ENCODE measurements around the gene GABRG3. TPM values are rescaled to one million over a fixed set of nuclear protein-coding genes. Genes with fewer than 3 reads are reported as not detected.

GABRG3 gene
- total RNA-seq, 1 donor from 2014 or later, result not detected

DNA sequence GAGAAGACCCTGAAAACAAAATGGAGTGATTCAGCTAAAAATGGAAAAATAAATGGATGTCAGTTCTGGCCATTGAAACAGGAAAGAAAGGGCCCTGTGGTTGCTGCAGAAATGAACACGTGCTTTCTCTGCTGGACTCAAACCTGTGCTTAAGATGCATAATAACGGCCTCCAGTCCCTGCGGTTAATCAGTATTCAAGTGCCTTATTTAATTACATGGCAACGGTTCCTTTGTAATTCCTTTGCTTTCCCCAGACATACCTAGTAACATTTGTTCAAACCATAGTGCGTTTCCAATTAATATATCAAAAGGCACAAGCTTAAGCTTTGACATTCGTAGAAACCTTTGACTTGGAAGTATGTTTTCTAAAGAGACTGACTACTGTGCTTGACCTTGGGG is 428.3 kb downstream of the GABRG3 start:
- intact Hi-C loops (cut with micrococcal nuclease), result no loop called here

DNA sequence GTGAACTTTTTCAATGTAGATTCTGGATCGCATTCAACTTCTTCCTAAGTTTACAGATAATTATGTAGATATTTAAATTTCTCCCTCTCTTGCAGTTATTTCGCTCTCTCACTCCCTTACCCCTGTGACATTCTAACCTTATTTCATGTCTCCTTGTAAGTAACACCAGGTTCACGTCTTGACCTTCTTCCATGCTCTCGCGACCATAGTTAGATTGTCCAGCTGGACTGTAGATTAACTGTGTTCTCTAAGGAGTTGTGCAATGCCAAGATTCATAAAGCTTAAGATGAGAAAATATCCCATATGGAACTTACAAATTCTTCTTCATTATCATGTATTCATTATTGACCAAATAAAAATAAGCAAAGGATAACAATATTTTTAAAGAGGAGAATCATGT is 430.5 kb downstream of the GABRG3 start:
- intact Hi-C loops (cut with micrococcal nuclease), result no loop called here

DNA sequence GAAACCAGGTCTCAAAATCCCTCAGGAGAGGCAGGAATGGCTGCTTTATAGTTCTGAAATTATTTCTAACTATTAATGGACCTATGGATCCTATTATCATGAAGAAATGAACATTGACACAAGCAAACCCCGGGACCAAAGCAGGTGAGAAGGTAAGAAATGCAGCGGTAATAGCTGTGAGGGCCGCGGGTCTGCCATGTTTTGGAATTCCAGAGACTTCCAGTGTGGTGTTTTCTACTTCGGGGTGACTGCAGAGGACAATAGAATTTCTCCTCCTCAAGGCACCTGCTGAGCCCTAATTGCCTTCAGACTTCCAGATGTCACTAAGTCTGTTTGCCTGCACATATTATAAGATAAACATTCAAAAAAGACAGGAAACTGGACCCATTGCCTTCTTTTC is 437.4 kb downstream of the GABRG3 start:
- intact Hi-C loops (cut with micrococcal nuclease), result no loop called here

DNA sequence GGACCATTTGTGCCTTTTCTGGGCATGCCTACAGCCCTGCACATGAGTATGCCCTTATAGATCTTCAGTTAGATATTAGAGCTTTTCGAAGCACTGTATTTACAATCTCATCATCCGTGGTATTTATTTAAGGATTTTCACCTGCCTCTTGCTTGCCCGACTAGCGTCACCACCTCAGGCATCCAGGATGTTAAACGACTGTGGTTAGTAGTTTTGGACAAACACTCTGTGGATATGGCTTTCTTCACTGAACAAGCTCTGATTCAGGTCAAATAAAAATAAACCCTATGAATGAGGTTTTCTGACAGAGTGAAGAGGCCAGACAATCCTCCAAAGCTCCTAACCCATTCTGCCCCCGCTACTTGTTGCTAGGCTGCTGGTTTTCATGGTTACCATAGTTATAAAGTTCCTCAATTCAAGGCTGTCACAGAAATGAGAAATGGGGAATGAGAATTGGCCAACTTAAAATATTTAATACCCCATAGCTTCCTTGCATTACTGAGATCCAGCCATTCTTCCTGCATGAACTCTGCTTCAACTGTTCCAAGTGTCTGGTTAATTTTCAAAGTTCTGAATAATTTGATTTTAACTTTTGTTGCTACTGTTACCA is 440.1 kb downstream of the GABRG3 start:
- intact Hi-C loops (cut with micrococcal nuclease), result no loop called here

DNA sequence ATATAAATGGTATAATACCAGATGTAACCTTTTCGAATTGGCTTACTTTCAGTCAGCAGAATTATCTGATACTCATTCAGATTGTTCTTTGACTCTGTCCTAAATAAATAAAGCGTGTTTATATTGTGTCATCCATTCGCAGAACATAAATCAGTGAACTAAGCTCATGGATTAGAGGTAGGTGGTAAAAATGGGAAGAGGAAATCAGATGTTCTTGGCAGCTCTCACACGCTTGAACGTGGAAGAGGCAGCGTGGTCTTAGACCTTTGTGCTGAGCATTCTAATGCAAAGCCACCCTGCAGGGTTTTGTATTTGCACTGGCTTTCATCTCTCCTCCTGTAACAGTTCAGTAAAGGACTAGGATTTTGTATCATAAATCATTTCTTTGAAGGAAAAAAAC is 441.4 kb downstream of the GABRG3 start:
- intact Hi-C loops (cut with micrococcal nuclease), result no loop called here

DNA sequence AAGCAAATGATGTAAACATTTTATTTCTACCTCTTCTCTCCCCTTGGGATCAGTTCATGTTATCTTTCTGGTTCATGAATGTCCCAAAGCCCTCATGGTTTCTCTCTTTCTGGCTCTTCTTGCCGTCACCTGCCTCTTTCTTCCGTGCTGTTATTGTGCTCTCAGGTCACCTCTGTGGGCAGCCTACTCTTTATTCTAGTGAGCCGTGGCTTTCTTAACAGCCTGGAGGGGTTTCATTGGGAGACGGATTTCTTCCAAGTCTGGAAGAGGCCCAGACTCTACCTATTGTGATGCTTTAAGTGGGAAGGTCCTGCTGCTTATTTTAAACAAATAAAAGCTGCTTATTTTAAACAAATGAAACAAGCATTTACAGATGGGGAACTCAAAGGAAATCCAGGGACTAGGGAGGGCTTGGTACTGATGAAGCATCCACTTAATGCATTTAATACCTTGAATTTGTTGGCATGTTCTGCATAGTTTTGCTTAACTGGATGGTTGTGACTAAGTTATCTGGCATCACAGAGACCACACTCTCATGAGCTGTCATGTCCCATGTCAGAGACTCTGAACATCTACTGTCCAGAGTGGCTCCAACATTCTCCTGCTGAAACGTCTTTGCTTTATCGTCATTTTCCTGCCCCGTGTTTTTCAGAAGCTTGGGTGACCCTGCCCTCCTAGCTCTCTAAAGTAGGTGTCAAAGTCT is 443.3 kb downstream of the GABRG3 start:
- intact Hi-C loops (cut with micrococcal nuclease), result no loop called here

DNA sequence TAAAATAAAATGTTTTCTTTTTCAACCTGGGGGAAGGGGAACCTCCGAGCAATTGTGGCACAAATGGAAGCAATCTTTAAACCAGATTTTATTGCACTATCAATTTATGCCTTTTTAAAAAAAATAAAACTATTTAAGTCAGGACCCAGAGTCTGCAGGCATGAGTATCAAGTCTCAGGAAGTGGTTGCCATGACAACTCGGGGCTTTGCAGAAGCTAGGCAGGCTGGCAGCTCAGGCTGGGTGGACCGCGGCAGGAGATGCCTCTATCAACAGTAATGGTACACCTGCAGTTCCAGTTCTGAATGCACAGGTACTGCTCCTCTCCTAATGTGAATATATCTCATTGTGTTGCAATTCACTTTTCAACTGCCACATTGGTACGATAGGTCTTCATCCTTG is 447.7 kb downstream of the GABRG3 start:
- intact Hi-C loops (cut with micrococcal nuclease), result no loop called here

DNA sequence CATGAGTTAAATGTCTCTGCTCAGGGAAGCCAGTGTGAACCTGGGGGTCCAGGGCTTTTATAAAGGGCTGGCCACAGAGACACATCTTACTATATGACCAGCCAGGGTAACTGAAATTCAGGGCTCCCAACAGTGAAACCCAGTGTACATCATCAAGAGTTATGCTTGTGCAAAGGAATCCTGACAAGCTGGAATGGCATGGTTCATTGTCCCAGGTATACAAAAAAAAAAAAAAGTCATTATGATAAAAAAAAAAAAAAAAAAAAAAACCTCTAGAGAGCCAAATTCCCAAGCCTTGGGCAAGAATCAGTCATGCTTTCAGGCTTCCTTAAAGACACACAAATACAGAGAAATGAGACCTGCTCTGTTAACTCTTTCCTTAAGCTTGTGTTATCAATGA is 452.0 kb downstream of the GABRG3 start:
- intact Hi-C loops (cut with micrococcal nuclease), result no loop called here

DNA sequence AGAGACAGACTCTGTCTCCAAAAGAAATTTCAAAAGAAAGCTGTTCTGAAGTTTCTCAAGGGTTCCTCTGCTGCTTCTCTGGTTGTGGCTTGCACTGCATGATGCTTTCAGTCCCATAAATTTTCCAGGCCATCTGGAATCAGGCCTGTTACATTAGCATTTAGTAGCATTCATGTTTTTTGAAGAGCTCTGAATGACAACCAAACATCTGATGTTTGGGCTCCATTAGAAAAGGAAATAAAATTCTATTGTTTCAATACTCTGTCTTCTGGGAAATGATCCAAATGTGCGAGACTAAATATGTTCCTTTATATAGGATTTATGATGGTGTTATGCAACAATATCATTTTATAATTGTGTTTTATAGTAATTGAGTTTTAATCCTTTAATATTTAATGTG is 455.8 kb downstream of the GABRG3 start:
- intact Hi-C loops (cut with micrococcal nuclease), result no loop called here

DNA sequence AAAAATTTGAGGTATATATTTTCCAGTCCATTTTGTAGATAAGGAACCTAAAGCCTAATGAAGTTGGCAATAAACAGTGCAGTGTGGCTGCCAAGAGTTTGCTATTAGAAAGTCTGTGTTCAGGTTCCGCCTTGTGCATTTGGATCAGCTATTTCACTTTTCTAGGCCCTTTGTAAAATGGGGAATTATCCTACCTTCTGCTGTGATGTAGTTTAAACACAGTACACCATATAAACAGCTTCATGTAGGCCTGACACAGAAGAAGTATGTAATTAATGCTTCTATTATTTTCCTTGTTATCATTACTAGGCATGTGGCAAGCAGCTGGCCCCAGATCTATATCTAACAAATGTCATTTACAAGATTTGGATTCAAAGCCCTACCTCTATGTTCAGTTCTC is 456.3 kb downstream of the GABRG3 start:
- intact Hi-C loops (cut with micrococcal nuclease), result no loop called here

DNA sequence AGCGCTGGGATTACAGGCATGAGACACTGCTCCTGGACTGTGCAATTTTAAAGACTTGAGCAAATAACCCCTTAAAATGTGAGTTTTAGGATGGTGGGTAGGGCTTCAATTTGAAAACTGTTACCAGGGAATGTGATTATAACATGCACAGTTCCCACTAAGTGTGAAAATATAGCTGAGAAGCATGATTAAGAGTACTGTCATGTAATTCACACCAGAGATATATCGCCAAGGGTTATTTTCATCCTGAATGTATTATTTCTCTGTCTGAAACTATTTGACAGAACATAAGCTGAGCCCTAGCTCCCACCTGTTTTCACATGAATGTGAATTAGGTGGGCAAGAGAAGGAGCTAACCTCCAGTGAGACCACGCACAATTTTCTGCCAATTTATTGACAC is 457.2 kb downstream of the GABRG3 start:
- intact Hi-C loops (cut with micrococcal nuclease), result no loop called here

DNA sequence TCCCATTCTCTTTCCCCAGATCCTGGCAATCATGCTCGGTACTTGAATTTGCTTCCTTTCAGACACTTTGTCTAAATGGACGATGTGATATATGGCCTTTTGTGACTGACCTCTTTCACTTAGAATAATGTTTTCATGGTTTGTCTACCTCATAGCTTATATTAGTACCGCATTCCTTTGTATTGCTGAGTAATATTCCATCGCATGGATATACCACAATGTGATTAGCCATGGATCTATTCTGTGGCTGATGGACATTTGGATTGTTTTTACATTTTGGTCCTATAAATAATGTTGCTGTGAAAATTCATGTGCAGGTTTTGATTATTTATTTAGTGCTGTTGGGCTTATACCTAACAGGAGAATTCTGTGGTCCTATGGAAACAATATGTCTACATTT is 458.6 kb downstream of the GABRG3 start:
- intact Hi-C loops (cut with micrococcal nuclease), result no loop called here

DNA sequence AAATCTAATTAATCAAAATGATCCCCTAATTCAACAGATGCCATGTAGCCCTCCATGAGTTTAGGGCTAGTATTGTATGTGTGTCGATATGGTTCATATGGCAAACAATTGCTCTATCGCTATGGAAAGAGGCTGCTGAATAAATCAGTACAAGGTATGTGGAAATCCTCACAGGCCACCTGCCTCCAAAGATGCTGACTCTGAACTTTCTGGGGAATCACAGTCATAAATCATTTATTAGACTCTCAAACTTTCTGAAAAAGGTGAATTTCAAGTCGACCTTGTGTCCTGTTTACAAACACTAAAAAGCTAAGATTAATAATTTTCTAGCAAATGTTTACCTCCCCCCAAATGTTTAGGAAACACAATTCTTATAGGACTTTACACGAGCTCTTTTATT is 462.6 kb downstream of the GABRG3 start:
- intact Hi-C loops (cut with micrococcal nuclease), result no loop called here

DNA sequence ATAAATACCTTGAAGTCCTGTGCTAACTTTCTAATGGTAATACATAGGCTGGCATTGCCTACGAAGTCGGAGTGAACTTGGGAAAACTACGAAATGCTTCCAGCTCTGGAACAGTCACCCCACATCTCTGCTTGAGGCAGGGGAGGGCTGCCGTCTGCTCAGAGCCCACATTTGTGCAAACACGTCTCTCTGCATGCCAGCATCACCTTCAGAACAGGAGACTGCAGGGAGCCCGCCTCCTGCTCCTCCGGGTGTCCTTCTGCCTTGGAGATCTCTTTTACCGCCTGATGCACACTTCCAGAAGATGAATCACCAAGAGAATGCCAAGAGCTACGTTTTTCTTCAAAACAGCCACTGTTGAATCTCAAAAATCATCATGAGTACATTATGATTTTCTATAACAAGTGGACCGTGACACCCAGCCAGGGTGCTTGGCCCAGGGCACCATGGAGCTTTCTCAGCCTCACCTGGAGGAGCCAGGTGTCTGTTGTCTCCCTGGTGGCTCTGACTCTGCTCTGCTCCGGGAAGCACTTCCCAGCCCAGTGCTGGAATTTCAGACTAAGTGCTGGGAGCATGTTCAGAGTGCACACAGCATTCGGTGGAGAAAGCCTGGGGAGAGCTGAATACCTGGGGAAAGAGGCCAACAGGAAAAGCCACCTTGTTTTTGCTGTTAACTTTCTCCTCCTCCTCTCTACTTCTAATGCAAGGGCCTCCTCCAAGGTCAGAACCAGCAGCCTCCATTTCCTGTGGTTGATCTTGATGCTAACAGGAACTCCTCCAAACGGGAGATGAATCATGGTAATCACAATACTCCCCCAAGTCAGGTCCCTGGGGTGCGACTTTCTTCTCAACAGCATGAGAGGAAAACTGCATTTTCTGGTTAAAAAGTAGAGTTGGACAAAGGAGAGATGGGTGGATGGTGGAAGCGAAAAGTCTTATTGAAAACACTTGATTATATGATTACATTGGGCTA is 467.7 kb downstream of the GABRG3 start:
- intact Hi-C loops (cut with micrococcal nuclease), result no loop called here

DNA sequence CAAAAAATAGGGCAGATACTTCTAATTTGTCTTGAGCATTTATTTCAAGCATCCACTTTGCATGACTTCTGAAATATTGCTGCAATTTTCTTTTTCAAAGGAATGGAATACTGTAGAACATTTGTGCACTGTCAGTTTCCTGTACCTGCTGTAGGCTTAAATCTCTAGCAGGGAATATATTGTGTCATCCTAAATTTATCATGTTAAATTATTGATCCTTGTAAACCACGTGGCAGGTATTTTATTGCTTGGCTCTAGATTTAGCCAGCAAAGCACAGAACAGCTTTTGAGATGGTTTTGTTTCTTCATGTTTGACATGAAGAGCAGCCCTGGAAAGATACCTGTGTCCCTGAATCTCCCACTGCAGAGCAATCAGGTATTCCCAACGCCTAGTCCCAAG is 470.1 kb downstream of the GABRG3 start:
- intact Hi-C loops (cut with micrococcal nuclease), result no loop called here

DNA sequence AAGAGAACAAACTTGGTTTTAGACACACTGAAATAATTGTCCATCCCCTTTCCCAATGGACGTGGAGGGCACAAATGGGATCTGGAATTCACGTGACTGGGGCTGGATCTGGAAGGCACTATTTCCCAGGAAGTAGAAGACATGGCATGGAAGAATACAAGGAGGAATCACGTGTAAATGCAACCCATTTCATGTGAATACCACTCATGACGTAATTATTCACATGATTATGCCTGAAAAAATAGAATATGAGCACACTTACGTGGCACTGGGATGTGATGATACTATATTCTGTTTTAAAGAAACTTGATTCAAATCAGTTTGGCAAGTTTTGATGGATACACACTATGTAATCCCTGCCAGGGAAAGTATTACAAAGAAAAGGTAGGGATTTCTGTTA is 477.3 kb downstream of the GABRG3 start:
- intact Hi-C loops (cut with micrococcal nuclease), result no loop called here

DNA sequence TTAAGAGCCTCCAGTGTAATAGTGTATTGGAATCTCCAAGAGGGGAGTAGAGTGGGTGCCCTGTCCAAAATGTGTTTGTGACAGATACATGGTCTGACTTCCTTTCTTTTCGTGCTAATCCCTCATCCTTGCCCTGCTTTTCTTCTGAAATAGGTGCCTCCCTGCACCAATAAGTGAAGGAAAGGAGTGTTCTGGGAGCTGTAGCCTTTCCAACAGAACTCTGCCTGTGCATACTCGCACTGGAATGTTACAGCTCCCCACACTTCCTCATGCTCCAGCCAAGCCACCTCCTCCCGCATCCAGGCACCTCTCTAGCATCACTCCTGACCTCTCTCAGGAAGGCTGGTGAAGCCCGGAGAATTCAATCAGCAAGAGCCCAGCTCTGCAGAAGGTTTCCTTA is 478.0 kb downstream of the GABRG3 start:
- intact Hi-C loops (cut with micrococcal nuclease), result no loop called here

DNA sequence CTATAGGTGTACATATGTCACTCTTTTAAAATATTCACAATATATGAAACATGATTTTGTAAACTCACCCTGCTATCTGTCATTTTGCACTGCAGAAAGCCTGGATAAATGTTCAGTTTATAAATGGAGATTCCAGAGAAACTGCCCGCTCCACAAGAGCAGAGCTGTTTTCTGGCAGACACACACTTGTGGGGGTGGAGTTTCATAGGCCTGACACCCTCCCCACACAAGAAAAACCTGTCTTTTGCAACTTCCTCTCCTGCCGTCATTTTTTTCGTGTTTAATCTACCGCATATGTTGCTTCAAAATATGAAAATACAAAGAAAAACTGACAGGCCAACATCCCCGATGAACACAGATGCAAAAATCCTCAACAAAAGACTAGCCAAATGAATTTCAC is 479.0 kb downstream of the GABRG3 start:
- intact Hi-C loops (cut with micrococcal nuclease), result no loop called here

DNA sequence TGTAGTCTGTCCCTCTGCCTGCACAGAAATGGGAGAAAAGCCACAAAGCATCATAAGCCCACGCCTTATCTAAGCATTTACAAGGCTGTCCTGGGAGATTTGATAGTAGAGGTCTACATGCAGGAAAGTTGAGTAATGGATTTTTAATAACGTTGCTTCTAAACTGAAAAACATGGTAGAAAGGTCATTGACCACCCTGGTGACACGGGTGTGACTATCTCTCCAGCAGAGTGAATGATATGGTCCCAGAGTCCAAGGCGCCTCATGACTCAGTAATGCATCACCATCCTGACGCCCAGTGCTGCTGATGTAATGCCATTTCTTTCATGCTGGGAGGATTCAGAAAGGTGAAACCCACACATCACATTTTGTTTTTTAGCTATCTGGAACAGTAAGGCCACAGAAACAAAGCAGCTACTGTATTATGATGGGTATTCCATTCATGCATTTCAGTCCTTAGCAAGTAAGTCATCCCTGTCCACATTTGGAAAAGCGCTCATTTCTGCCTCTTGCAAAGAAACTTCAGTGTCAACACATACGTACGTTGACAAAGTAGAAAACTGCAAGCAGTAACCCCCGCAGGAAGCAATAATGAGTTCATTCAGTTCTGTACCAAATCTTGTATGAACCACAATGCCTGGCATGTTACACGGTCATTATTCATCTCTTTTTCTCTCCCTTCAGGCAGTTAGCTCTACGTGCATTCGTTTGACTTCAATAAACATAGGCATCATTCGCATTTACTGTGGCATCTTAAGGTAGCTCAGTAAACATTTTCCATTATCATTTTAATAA is 483.5 kb downstream of the GABRG3 start:
- intact Hi-C loops (cut with micrococcal nuclease), result no loop called here

DNA sequence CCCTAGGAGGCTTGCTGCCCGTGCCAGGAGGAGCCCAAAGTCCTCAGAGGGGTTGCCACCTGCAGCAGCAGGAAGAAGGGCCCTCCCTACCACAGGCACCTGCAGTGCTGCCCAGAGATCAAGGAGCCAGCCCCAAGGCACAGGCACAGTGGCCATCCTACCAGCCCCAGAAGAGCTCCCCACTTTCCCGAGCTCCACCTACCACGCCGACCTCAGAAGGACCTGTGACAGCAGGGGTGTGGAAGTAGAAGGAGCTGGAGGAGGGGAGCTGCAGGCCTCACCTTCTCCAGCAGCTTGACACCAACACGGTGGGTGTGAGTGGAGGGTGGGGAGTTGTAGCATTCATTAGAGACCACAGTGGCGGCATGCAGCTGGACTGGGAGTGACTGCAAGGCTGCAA is 485.8 kb downstream of the GABRG3 start:
- intact Hi-C loops (cut with micrococcal nuclease), result no loop called here

DNA sequence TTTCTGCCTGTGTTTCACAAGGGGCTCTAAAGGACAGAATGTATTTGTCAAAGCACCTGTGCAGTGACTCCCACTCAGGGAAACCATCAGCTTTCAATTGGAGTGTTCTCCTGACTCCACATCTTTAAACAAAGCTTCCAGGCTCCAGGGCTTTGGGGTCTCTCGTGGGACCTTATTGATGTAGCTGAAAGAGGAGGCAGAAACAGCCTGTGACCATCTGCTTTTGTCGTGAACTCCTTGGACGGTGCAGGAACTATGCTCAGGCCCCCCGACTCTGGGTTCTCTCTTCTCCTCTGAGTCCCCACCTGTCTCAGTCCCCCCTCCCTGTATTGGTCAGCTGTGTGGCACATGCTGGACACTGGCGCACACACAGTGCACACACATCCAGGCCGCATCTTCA is 486.8 kb downstream of the GABRG3 start:
- intact Hi-C loops (cut with micrococcal nuclease), result no loop called here

Measured in T-helper 2 cell treated with Interferon-gamma antibody and Interleukin-4, amounts not matched to agents 100 ng/mL and 5 ng/mL, for 36 hours (primary cell).